ENCODE results near the gene TRMT13.

The TRMT13 gene

GRCh38 chr1:100132566-100133477, at the start of gene TRMT13, which contains the start of gene SASS6:
Gene TRMT13, plus strand, starts transcription at chr1:100133163. Its CDS starts 6 bp downstream, at chr1:100133169.
Gene SASS6, minus strand, starts transcription at chr1:100132930. Its CDS starts 116 bp downstream, at chr1:100132814.
- peak; percentile 95 for DNase-seq (ENCODE audit: low spot score)
- Histone ChIP-seq H3K4me1 (ENCODE audit: insufficient read depth, poor library complexity, severe bottlenecking) (peaks cover 17% of the 10 kb centered on the region), H3K27me3 (ENCODE audit: insufficient read depth, poor library complexity, severe bottlenecking) (no peaks in the 10 kb centered on the region), H3K27ac (ENCODE audit: poor library complexity, severe bottlenecking) (peak within 1 kb of the TSS; percentile 43), H3K36me3 (ENCODE audit: low read depth) (peaks cover 23% of the 10 kb centered on the region), H3K4me3 (ENCODE audit: severe bottlenecking) (peak within 1 kb of the TSS; percentile 81), H3K9me3 (ENCODE audit: severe bottlenecking) (no peaks in the 10 kb centered on the region)
- no peak for TF ChIP-seq CTCF (IDR thresholded peaks at IDR 0.05; ENCODE audit: poor library complexity, severe bottlenecking)
- peak; percentile 95 for ATAC-seq (ENCODE audit: low read depth)

GRCh38 chr1:100087396-100087795, 45.6 kb upstream of the TRMT13 start:
- no peaks in the 10 kb centered on the region for H3K27me3 ChIP-seq (ENCODE audit: insufficient read depth, poor library complexity, severe bottlenecking)
- no peak for ATAC-seq (ENCODE audit: low read depth)
- H3K4me3 ChIP-seq (ENCODE audit: severe bottlenecking): no peak overlapping the region
- H3K4me1 ChIP-seq (ENCODE audit: insufficient read depth, poor library complexity, severe bottlenecking): no peaks in the 10 kb centered on the region
- TF ChIP-seq CTCF (IDR thresholded peaks at IDR 0.05; ENCODE audit: poor library complexity, severe bottlenecking): no peak
- peaks cover 66% of the 10 kb centered on the region for H3K36me3 ChIP-seq (ENCODE audit: low read depth)
- DNase-seq (ENCODE audit: low spot score): no peak
- no peak overlapping the region for H3K27ac ChIP-seq (ENCODE audit: poor library complexity, severe bottlenecking)
- H3K9me3 ChIP-seq (ENCODE audit: severe bottlenecking): no peaks in the 10 kb centered on the region

- no peaks in the 10 kb centered on the region for H3K9me3 ChIP-seq (ENCODE audit: severe bottlenecking)
- DNase-seq (ENCODE audit: low spot score) (no peak), ATAC-seq (ENCODE audit: low read depth) (no peak)
- H3K27me3 ChIP-seq (ENCODE audit: insufficient read depth, poor library complexity, severe bottlenecking): no peaks in the 10 kb centered on the region
- H3K4me3 ChIP-seq (ENCODE audit: severe bottlenecking): no peak overlapping the region
- TF ChIP-seq CTCF (IDR thresholded peaks at IDR 0.05; ENCODE audit: poor library complexity, severe bottlenecking): no peak
- H3K36me3 ChIP-seq (ENCODE audit: low read depth): peaks cover 58% of the 10 kb centered on the region
- no peak overlapping the region for H3K27ac ChIP-seq (ENCODE audit: poor library complexity, severe bottlenecking)
- no peaks in the 10 kb centered on the region for H3K4me1 ChIP-seq (ENCODE audit: insufficient read depth, poor library complexity, severe bottlenecking)
These were observed 43.9 kb upstream of the TRMT13 start for GRCh38 chr1:100089082-100089481.

- no peaks in the 10 kb centered on the region for H3K27me3 ChIP-seq (ENCODE audit: insufficient read depth, poor library complexity, severe bottlenecking)
- H3K27ac ChIP-seq (ENCODE audit: poor library complexity, severe bottlenecking): no peak overlapping the region
- ATAC-seq (ENCODE audit: low read depth) (no peak), DNase-seq (ENCODE audit: low spot score) (no peak)
- H3K36me3 ChIP-seq (ENCODE audit: low read depth): peaks cover 48% of the 10 kb centered on the region
- no peak for TF ChIP-seq CTCF (IDR thresholded peaks at IDR 0.05; ENCODE audit: poor library complexity, severe bottlenecking)
- no peaks in the 10 kb centered on the region for H3K9me3 ChIP-seq (ENCODE audit: severe bottlenecking)
- H3K4me1 ChIP-seq (ENCODE audit: insufficient read depth, poor library complexity, severe bottlenecking): no peaks in the 10 kb centered on the region
- no peak overlapping the region for H3K4me3 ChIP-seq (ENCODE audit: severe bottlenecking)
These were observed 42.5 kb upstream of the TRMT13 start for GRCh38 chr1:100090471-100090870.

GRCh38 chr1:100100202-100100601, 32.8 kb upstream of the TRMT13 start:
- no peak overlapping the region for H3K4me3 ChIP-seq (ENCODE audit: severe bottlenecking)
- H3K36me3 ChIP-seq (ENCODE audit: low read depth): peaks cover 76% of the 10 kb centered on the region

More at GRCh38 chr1:100100202-100100601, 32.8 kb upstream of the TRMT13 start:
- TF ChIP-seq CTCF (IDR thresholded peaks at IDR 0.05; ENCODE audit: poor library complexity, severe bottlenecking): no peak
- no peaks in the 10 kb centered on the region for H3K4me1 ChIP-seq (ENCODE audit: insufficient read depth, poor library complexity, severe bottlenecking)
- no peak for DNase-seq (ENCODE audit: low spot score)
- ATAC-seq (ENCODE audit: low read depth): no peak
- H3K27ac ChIP-seq (ENCODE audit: poor library complexity, severe bottlenecking): no peak overlapping the region
- H3K9me3 ChIP-seq (ENCODE audit: severe bottlenecking): no peaks in the 10 kb centered on the region
- no peaks in the 10 kb centered on the region for H3K27me3 ChIP-seq (ENCODE audit: insufficient read depth, poor library complexity, severe bottlenecking)
